Measurements from ENCODE around the gene PLGRKT.
"Not testable (repeated sequence)": the region's sequence is repeated elsewhere in the genome, so short reads cannot be mapped to it uniquely, and the experiment has no call there.

Gene PLGRKT

GRCh38 chr9:5437254-5438216, at the start of gene PLGRKT:
Gene PLGRKT, minus strand, starts transcription at chr9:5437925. Its CDS starts 5,948 bp downstream, at chr9:5431977.
- DNase-seq (ENCODE audit: low read depth), result peak; percentile 71

- no peak for DNase-seq (ENCODE audit: low read depth)
Measured at GRCh38 chr9:5486988-5487387, 49.3 kb upstream of the PLGRKT start.

DNA sequence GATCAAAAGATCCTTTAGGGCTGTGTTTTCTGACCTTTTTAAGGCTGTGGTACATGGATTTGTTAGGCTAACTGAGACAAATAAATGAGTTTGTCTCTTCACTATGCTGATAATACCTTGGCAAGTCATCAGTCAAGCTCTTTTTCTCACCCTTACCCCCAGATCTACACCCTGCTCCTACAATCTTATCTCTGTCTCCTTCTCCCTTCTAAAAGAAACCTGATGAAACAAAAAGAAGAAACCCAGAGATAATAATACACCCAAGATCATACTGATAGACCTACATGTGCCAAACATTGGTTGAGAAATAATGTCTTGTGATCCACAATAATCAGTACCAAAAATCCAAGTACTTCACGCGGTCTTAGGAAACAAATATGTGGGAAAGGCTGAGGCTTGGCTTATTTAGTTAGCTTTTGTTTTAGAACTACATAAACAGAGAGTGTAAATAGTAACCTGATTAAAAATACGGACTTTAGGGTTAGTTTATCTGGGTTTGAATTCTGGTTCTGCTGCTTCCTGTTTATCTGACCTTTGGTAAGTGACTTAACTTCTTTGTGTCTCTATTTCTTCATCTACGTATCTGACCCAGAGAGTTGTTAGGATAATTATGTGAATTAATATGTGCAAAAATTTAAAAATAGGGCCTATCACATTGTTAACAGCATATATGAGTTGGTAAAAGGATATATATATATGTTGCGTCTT, 47.8 kb upstream of the PLGRKT start:
- no peak for DNase-seq (ENCODE audit: low read depth)

DNA sequence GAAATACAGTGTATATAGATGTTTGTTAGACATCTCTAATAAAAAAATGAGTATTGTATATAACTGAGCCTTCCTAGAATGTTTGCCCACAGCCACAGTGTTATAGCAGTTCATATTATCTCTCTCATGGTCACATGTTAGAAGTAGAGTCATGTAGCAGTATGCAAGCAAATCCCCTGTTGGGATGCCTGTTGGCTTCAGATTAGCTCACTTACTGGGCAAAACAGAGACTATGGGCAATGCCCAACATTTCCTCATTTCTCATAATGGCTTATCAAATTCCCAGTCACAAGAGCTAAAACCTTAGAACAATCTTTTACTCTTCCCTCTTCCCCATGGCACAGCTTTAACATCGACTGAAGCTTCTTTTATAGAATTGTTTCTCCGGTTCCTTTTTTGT, 45.6 kb upstream of the PLGRKT start:
- no peak for DNase-seq (ENCODE audit: low read depth)

DNA sequence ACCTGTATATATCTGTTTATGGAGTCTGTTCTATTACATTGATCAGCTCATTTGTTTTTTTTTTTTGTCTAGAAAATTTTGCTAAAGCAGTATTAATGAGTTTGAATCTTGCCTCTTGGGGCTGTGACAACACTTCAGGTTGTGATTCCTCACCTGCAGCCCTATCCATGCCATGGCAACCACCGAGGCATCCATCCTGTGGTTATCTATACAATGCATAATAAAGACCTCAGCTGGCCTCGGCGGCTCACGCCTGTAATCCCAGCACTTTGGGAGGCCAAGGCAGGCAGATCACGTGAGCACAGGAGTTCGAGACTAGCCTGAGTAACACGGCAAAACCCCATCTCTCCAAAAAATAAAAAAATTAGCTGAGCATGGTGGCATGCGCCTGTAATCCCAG, 44.5 kb upstream of the PLGRKT start:
- DNase-seq (ENCODE audit: low read depth), result no peak

DNA sequence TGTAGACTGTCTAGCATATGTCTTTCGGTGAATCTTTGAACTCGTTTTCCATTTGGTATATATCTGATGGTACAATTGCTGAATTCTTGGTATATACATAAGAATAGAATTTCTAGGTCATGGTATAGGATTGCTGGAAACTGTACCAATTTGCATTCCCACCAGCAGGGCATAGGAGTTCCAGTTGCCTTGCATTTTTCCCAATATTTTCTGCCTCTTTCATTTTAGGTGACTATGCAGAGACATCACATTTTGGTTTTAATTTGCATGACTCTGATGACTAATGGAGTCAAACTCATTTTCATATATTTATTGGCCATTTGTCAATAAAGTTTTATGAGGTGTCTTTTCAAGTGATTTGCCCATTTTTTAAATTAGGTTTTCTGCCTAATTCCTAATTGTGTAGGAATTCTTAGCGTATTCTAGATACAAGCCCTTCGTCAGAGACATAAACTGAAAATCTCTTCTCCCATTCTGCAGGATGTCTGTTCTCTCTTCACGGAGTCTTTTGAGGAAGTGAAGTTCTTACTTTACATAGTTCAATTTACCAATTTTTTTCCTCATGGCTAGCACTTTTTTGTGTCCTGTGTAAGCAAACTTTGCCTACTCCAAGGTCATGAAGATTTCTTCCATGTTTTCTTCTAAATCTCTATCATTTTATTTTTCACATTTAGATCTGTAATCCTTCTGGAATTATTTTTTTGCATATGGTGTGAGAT, 43.8 kb upstream of the PLGRKT start:
- no peak for DNase-seq (ENCODE audit: low read depth)

- DNase-seq (ENCODE audit: low read depth), result no peak
Measured at GRCh38 chr9:5480919-5481318, 43.2 kb upstream of the PLGRKT start.

DNA sequence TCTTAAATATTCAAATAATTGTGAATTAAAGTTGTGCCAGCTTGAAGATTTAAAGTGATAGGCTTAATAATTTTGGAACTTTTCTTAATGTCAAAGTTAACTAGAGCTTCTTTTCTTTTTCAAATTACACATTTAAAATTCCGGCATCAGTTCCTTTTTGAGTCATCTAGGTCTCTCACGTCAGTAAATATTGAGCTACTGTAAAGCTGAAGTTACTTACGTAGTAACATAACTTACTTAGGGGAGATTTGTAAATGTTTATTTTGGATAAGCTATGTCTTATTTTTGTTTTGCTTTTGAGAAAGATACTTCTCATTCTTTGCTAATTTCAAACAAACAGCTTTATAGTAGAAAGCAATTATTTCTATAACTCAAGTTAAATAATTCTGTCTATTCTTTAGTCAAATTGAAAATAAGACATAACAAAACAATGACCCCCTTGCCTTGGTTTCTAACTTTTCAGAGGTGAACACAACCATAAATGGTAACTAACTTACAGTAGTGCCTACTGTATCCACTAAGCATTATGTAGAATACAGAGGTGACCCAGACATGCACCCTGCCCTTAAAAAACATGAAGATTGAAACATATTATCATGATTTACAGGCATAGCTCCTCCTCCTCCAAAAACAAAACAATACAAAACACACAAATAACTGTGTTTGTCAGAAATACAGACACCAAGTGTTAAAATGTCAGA, 42.4 kb upstream of the PLGRKT start:
- no peak for DNase-seq (ENCODE audit: low read depth)

DNA sequence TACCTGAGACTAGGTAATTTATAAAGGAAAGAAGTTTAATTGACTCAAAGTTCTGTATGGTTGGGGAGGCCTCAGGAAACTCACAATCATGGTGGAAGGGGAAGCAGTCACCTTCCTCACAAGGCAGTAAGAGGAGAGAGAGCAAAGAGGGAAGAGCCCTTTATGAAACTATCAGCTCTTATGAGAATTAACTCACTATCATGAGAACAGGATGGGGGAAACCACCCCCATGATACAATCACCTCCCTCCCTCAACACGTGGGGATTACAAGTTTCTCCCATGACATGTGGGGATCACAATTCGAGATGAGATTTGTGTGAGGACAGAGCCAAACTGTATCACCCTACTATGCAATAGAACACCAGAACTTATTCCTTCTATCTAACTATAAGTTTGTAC, 40.5 kb upstream of the PLGRKT start:
- no peak for DNase-seq (ENCODE audit: low read depth)

DNA sequence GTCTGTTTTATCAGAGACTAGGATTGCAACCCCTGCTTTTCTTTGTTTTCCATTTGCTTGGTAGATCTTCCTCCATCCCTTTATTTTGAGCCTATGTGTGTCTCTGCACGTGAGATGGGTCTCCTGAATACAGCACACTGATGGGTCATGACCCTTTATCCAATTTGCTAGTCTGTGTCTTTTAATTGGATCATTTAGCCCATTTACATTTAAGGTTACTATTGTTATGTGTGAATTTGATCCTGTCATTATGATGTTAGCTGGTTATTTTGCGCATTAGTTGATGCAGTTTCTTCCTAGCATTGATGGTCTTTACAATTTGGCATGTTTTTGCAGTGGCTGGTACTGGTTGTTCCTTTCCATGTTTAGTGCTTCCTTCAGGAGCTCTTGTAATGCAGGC, 37.9 kb upstream of the PLGRKT start:
- DNase-seq (ENCODE audit: low read depth), result not testable (repeated sequence)

DNA sequence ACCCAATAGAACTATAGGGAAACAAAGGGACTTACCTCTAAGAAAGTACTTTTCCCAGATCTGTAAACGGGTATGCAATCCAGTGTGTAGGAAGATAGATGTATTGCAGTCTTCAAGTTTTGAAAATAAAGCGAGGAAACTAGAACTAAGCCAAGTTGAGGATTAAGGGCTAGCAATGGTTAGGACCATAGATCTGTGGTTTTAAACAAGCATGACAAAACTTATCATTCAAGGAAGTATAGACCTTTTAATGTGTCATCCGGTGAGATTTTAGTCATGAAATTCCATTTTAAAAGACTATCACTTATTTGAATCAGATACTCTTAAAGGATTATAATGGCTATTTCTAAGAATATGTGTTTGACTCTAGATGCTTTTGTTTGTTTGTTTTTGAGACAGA, 33.1 kb upstream of the PLGRKT start:
- DNase-seq (ENCODE audit: low read depth), result no peak

- DNase-seq (ENCODE audit: low read depth), result no peak
Measured at GRCh38 chr9:5470122-5470521, 32.4 kb upstream of the PLGRKT start.

GRCh38 chr9:5468850-5469249, 31.1 kb upstream of the PLGRKT start:
- no peak for DNase-seq (ENCODE audit: low read depth)

DNA sequence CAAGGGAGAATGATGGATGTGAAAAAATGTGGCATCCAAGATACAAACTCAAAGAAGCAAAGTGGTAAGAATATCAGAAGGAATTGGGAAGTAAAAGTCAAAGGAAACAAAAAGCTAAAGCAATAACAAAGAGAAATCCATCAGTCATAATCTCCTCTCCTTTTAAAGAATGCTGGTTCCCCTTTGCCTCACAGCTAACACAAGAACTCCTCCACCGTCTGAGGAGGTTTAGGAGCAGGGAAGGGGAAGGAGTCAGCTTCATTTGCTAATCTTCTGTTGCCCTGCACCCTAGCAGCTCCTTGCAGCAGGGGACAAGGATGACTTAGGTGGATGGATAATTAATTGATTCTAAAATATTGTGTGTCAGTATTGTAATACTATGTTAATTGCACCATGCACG, 29.0 kb upstream of the PLGRKT start:
- no peak for DNase-seq (ENCODE audit: low read depth)

DNA sequence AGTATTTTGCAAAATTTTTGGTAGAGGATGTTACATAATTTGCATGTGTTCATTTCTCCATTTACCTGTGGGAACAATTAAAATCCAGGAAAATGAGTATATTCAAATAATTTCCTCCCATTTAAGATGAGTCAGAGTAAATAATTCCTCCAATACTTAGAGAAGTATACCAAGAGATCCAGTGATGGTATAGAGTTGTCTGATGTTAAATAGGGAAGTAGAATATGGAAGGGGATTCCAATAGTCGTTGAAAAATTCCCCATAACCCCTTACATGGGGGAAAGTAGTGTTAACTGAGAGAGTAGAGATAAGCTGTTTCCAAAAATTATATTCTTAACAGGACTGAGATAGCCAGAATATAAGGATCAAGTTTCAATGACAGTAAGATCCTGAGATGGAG, 28.3 kb upstream of the PLGRKT start:
- DNase-seq (ENCODE audit: low read depth), result no peak

DNA sequence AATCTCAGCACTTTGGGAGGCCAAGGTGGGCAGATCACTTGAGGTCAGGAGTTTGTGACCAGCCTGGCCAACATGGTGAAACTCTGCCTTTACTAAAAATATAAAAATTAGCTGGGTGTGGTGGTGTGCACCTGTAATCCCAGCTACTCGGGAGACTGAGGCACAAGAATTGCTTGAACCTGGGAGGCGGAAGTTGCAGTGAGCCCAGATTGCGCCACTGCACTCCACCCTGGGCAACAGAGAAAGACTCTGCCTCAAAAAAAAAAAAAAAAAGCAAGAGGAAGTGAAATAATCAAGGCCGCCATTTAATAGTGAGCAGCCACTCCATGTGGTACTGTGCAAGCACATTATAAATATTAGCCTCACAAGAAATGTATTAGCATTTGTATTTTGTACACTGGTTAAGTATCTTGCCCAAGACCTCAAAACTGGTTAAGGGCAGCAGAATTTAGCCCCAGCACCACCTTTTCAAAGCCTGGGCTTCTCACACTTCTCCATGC, 27.2 kb upstream of the PLGRKT start:
- not testable (repeated sequence) for DNase-seq (ENCODE audit: low read depth)

- DNase-seq (ENCODE audit: low read depth), result no peak
Measured at GRCh38 chr9:5460157-5460556, 22.4 kb upstream of the PLGRKT start.

GRCh38 chr9:5459289-5459829, 21.6 kb upstream of the PLGRKT start:
- DNase-seq (ENCODE audit: low read depth), result no peak

DNA sequence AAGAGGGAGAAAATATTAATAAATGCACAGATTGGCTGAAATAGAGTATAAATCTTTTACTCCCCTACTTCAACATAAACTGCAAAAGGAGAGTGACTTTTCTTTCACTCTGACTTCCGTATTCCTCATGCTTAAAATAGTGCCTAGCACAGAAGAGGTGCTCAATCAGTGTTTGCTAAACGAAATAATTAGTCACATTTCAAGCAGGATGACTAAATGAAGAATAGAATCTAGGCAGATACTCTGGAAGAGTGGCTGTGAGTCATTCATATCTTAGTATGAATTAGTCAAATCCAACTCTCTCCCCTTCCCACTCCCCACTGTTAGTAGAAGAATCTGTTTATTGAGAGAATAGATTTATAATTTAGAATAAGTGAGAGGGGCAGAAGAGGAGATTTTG, 17.5 kb upstream of the PLGRKT start:
- no peak for DNase-seq (ENCODE audit: low read depth)

DNA sequence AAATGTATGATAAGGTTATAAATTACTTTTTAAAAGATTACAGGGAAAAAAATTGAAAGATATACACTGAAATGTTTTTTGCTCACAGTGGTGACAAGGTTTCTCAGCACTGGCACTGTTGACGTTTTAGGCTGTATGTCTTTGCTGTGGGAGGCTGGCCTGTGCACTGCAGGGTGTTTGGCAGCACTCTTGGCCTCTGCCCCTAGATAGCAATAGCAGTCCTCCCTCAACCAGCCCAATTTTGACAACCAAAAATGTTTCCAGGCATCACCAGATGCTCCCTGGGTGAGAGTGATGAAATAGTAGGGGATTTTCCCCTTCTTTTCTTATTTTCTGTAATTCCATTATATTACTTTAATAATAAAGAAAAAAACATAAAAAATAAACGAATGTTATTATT, 15.9 kb upstream of the PLGRKT start:
- DNase-seq (ENCODE audit: low read depth), result no peak

- DNase-seq (ENCODE audit: low read depth), result no peak
Measured at GRCh38 chr9:5453004-5453403, 15.3 kb upstream of the PLGRKT start.

DNA sequence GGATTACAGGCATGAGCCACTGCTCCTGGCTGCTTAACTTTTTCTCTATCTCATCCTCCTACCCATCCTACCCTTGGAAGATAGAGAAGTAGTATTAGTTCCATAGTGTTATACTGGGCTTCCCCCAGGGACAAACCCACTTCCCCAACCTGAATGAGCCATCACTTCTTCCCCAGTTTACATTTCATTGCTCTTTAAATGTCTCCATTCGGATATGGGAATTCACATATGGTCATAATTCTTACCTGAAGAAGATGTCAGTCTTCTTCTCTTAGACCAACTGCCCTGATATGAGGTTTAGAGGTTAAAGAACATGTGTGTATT, 14.5 kb upstream of the PLGRKT start:
- no peak for DNase-seq (ENCODE audit: low read depth)
